Mucosa of rectum (tissue), 2 donors: ENCODE results near the gene BARHL1.

Experiments used
- H3K27ac ChIP-seq, 2 donors: one replicate each; pipeline ENCODE4 v1.7.0; 2013; ENCODE audit warnings: inconsistent platforms in 2 of 2, low read depth in 2 of 2, low read length in 2 of 2
- H3K27me3 ChIP-seq, 2 donors: one replicate each; pipeline ENCODE4 v1.7.0; 2013; ENCODE audit warnings: low read length in 2 of 2; ENCODE audit not compliant: control insufficient read depth in 2 of 2, insufficient read depth in 2 of 2
- H3K36me3 ChIP-seq, 2 donors: one replicate each; pipeline ENCODE4 v1.7.0; 2013; ENCODE audit warnings: low read length in 2 of 2; ENCODE audit not compliant: control insufficient read depth in 2 of 2, insufficient read depth in 2 of 2
- H3K4me1 ChIP-seq, 2 donors: one replicate each; pipeline ENCODE4 v1.7.0; 2013; ENCODE audit warnings: low read length in 2 of 2, mild to moderate bottlenecking in 1 of 2; ENCODE audit not compliant: control insufficient read depth in 2 of 2, insufficient read depth in 2 of 2
- H3K4me3 ChIP-seq, 2 donors: one replicate each; pipeline ENCODE4 v1.7.0; 2013; ENCODE audit warnings: low read length in 2 of 2
- H3K9ac ChIP-seq, 2 donors: one replicate each; pipeline ENCODE4 v1.7.0; 2013; ENCODE audit warnings: low read length in 2 of 2, low read depth in 1 of 2, mild to moderate bottlenecking in 1 of 2
- H3K9me3 ChIP-seq, 2 donors: one replicate each; pipeline ENCODE4 v1.7.0; 2013; ENCODE audit warnings: low read length in 2 of 2; ENCODE audit not compliant: control insufficient read depth in 2 of 2
- donor health status: healthy.
- donor health status: Normal muscosa, but diverticular disease.

The BARHL1 gene

GRCh38 chr9:132591751-132592314, 9.4 kb downstream of the BARHL1 start:
- peaks cover 7 to 10% of the 10 kb centered on the region in 2 donors for H3K36me3 ChIP-seq
- H3K9me3 ChIP-seq, result no peaks in the 10 kb centered on the region
- H3K4me1 ChIP-seq, result no peaks in the 10 kb centered on the region
- H3K27ac ChIP-seq, result no peak overlapping the region
- H3K27me3 ChIP-seq, result peaks cover 34% of the 10 kb centered on the region in 2 donors
- H3K4me3 ChIP-seq, result no peak overlapping the region
- H3K9ac ChIP-seq, result no peak overlapping the region

- no peak overlapping the region for H3K27ac ChIP-seq
Measured at GRCh38 chr9:132592451-132592850, 10.0 kb downstream of the BARHL1 start.

GRCh38 chr9:132594412-132594811, 12.0 kb downstream of the BARHL1 start:
- Histone ChIP-seq H3K27ac (no peak overlapping the region), H3K4me3 (no peak overlapping the region), H3K27me3 (peaks cover 13% of the 10 kb centered on the region in 2 donors), H3K9ac (no peak overlapping the region), H3K36me3 (peaks cover 10 to 14% of the 10 kb centered on the region in 2 donors), H3K9me3 (no peaks in the 10 kb centered on the region), H3K4me1 (no peaks in the 10 kb centered on the region)

More at GRCh38 chr9:132592451-132592850, 10.0 kb downstream of the BARHL1 start:
- H3K4me1 ChIP-seq, result no peaks in the 10 kb centered on the region
- H3K27me3 ChIP-seq, result peaks cover 29% of the 10 kb centered on the region in 2 donors
- H3K4me3 ChIP-seq, result no peak overlapping the region
- H3K9ac ChIP-seq, result no peak overlapping the region
- H3K9me3 ChIP-seq, result no peaks in the 10 kb centered on the region
- H3K36me3 ChIP-seq, result peaks cover 10% of the 10 kb centered on the region in 2 donors

- Histone ChIP-seq H3K27me3 (peaks cover 13% of the 10 kb centered on the region in 2 donors), H3K9ac (no peak overlapping the region), H3K36me3 (peaks cover 10 to 14% of the 10 kb centered on the region in 2 donors), H3K9me3 (no peaks in the 10 kb centered on the region), H3K27ac (no peak overlapping the region), H3K4me1 (no peaks in the 10 kb centered on the region), H3K4me3 (no peak overlapping the region)
Measured at GRCh38 chr9:132595319-132595718, 12.9 kb downstream of the BARHL1 start.

- peaks cover 7 to 9% of the 10 kb centered on the region in 2 donors for H3K27me3 ChIP-seq
- no peak overlapping the region for H3K4me3 ChIP-seq
- H3K9me3 ChIP-seq, result no peaks in the 10 kb centered on the region
- H3K4me1 ChIP-seq, result no peaks in the 10 kb centered on the region
- peaks cover 18 to 19% of the 10 kb centered on the region in 2 donors for H3K36me3 ChIP-seq
- H3K9ac ChIP-seq, result no peak overlapping the region
- no peak overlapping the region for H3K27ac ChIP-seq
Measured at GRCh38 chr9:132596200-132596599, 13.8 kb downstream of the BARHL1 start.

- Histone ChIP-seq H3K9me3 (no peaks in the 10 kb centered on the region), H3K27me3 (peaks cover 0 to 3% of the 10 kb centered on the region in 2 donors), H3K27ac (no peak overlapping the region), H3K4me1 (no peaks in the 10 kb centered on the region), H3K9ac (no peak overlapping the region), H3K4me3 (no peak overlapping the region), H3K36me3 (peaks cover 19 to 28% of the 10 kb centered on the region in 2 donors)
Measured at GRCh38 chr9:132597073-132597775, 14.8 kb downstream of the BARHL1 start.

GRCh38 chr9:132600326-132600984, 18.0 kb downstream of the BARHL1 start:
- H3K36me3 ChIP-seq, result peaks cover 24 to 28% of the 10 kb centered on the region in 2 donors
- H3K9me3 ChIP-seq, result no peaks in the 10 kb centered on the region
- no peaks in the 10 kb centered on the region for H3K27me3 ChIP-seq
- no peak overlapping the region for H3K27ac ChIP-seq
- no peak overlapping the region for H3K4me3 ChIP-seq
- no peaks in the 10 kb centered on the region for H3K4me1 ChIP-seq
- H3K9ac ChIP-seq, result no peak overlapping the region

- H3K27ac ChIP-seq, result no peak overlapping the region
- no peaks in the 10 kb centered on the region for H3K4me1 ChIP-seq
- H3K4me3 ChIP-seq, result no peak overlapping the region
- H3K9me3 ChIP-seq, result no peaks in the 10 kb centered on the region
- no peak overlapping the region for H3K9ac ChIP-seq
- H3K27me3 ChIP-seq, result no peaks in the 10 kb centered on the region
- H3K36me3 ChIP-seq, result peaks cover 19 to 37% of the 10 kb centered on the region in 2 donors
Measured at GRCh38 chr9:132602207-132602606, 19.8 kb downstream of the BARHL1 start.

GRCh38 chr9:132605387-132605786, 23.0 kb downstream of the BARHL1 start:
- H3K4me3 ChIP-seq, result no peak overlapping the region
- no peaks in the 10 kb centered on the region for H3K4me1 ChIP-seq
- H3K36me3 ChIP-seq, result peaks cover 34 to 56% of the 10 kb centered on the region in 2 donors

GRCh38 chr9:132606066-132606465, 23.7 kb downstream of the BARHL1 start:
- H3K9ac ChIP-seq, result no peak overlapping the region
- H3K4me3 ChIP-seq, result no peak overlapping the region
- no peaks in the 10 kb centered on the region for H3K9me3 ChIP-seq
- H3K4me1 ChIP-seq, result no peaks in the 10 kb centered on the region
- H3K27me3 ChIP-seq, result no peaks in the 10 kb centered on the region
- H3K27ac ChIP-seq, result no peak overlapping the region
- H3K36me3 ChIP-seq, result peaks cover 35 to 55% of the 10 kb centered on the region in 2 donors

More at GRCh38 chr9:132605387-132605786, 23.0 kb downstream of the BARHL1 start:
- no peak overlapping the region for H3K27ac ChIP-seq
- H3K27me3 ChIP-seq, result no peaks in the 10 kb centered on the region
- H3K9ac ChIP-seq, result no peak overlapping the region
- H3K9me3 ChIP-seq, result no peaks in the 10 kb centered on the region
